Lower leg skin (tissue), 3 donors: ENCODE data around the gene APOB.

ENCODE experiments used
- CTCF ChIP-seq, 3 donors: fragments of 450-650 bp; IDR thresholded peaks; one replicate each; pipeline ENCODE4 v1.5.1; 2016; ENCODE audit warnings: antibody characterized with exemption in 3 of 3, mild to moderate bottlenecking in 3 of 3, moderate library complexity in 2 of 3
- POLR2A ChIP-seq, 2 donors: fragments of 450-650 bp; IDR thresholded peaks; one replicate each; pipeline ENCODE4 v1.6.1; 2016 to 2017; ENCODE audit warnings: antibody characterized with exemption in 2 of 2, mild to moderate bottlenecking in 1 of 2, moderate library complexity in 1 of 2

- TF ChIP-seq CTCF (IDR thresholded peaks at IDR 0.05) (no peak), POLR2A (IDR thresholded peaks at IDR 0.05) (no peak)
These were observed 78.7 kb downstream of the APOB start for GRCh38 chr2:20965221-20965620.
